HG03280 (cell line): ENCODE data around the gene MYO19.

Experiments
- ATAC-seq: cut with Tn5 transposase; IDR thresholded peaks from one replicate; pipeline ENCODE4 v1.9.1; 2021; ENCODE audit warnings: mild to moderate bottlenecking, moderate library complexity; ENCODE audit not compliant: unreplicated experiment

MYO19 gene

GRCh38 chr17:36534840-36535668 lies at the start of gene MYO19, which contains the start of gene PIGW:
TSS of gene MYO19 (minus strand) at chr17:36534868. CDS start at chr17:36532538, 2,330 bp downstream.
TSS of gene PIGW (plus strand) at chr17:36534987. CDS start at chr17:36537102, 2,115 bp downstream.
- ATAC-seq = peak; percentile 79

- no peak for ATAC-seq
These were observed 49.1 kb upstream of the MYO19 start for GRCh38 chr17:36583787-36584186.

- no peak for ATAC-seq
These were observed 44.0 kb upstream of the MYO19 start for GRCh38 chr17:36578671-36579070.

DNA sequence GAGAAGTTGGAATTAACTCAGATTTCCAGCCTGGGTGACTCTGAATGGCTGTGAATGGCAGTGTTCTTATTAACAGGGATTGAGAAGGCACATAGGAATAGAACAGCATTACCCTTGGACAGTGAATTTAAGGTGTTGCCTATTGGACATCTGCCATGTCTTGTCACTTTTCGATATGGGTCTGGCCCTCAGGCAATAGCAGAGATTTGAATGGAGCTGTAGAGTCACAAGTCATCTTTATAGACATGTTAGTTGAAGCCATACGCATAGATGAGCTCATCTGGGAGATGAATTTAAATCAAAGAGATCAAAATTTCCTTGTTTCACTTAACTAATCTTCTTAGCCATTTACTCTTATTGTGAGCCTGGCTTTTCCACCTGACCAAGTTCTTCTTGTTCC lies 42.1 kb upstream of the MYO19 start:
- no peak for ATAC-seq

GRCh38 chr17:36575028-36575427 lies 40.4 kb upstream of the MYO19 start:
- no peak for ATAC-seq

DNA sequence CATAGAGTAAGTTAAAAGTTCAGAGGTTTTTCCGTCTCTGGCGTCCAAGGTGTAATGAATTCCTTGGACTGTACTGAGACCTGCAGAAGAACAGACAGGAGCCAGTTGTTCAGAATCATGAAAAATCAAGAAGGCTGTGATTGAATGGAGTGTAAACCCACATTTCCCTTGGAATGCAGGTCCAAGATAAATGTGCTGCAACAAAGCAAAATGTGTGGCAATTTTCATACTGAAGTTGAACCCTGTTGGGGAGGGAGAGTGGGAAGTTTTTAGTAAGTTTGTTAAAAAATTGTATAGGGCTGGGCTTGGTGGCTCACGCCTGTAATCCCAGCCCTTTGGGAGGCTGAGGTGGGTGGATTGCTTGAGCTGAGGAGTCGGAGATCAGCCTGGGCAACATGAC lies 31.4 kb upstream of the MYO19 start:
- no peak for ATAC-seq

- no peak for ATAC-seq
These were observed 18.8 kb upstream of the MYO19 start for GRCh38 chr17:36553459-36553858.

DNA sequence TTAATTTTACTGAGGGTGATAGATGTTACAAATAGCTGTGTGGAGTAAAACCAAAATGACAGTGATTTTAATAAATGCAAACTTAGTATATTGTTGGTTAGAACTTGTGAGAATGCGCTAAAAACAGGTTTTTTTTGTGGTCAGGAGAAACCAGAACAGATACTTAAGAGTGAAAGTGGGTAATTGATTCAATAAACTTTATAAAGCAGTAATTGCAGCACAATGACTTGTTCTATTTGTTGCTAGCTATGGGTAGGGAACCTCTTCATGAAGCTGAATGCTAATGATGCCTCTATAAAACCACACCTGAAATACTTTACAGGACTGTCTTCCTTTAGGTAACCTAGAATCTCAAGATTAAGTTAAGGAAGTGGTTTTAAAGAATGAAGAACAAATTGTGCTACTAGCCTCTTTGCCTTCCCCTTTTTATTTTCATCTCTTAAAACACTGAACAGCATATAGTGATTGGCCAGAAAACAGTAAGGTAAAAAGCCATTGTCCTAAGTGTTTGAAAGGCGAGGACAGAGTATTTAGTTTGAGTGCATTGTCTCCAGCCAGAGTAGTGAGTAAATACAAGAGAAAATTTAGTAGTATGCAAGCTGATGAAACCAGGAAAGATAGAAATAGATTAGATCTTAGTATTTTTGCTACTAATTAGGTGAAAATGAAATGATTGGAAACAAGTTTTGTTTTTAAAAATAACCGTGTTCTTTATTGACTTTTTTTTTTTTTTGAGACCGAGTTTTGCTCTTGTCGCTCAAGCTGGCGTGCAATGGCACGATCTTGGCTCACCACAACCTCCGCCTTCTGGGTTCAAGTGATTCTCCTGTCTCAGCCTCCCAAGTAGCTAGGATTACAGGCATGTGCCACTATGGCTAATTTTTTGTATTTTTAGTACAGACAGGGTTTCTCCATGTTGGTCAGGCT lies 16.1 kb upstream of the MYO19 start:
- no peak for ATAC-seq

- ATAC-seq = no peak
These were observed 13.1 kb upstream of the MYO19 start for GRCh38 chr17:36547776-36548175.

DNA sequence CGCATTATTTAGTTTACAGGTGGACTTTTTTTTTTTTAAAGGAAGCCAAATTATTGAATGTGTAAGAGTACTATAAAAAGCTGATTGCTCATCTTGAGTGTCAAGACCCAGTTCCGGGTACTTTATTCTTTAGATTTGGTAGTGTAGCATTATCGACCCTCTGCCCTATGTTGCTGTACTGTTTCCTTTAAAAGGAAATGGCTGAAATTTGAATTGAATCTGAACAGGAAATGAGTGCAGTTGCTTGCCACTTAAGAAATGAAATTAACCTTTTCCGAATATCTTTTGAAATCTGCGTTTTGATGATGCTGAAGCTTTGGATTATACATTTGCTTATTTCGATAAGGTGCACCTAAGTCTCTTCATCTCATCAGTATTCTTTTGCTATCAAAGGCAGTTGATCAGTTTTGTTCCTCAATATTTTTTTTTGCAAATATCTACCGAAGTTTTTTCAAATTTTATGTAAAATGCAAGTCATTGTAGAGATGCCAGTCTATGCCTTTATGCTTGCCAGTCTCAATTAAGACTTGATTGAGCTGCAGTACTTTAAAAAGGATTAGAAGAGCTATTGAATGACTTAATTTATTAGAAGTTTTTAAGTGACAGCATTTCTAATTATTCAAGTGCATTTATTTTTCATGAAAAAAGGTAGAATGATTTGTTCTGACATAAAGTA lies 11.9 kb upstream of the MYO19 start:
- ATAC-seq = no peak

- peak; percentile 70 for ATAC-seq
These were observed 11.1 kb upstream of the MYO19 start for GRCh38 chr17:36545465-36546417.

DNA sequence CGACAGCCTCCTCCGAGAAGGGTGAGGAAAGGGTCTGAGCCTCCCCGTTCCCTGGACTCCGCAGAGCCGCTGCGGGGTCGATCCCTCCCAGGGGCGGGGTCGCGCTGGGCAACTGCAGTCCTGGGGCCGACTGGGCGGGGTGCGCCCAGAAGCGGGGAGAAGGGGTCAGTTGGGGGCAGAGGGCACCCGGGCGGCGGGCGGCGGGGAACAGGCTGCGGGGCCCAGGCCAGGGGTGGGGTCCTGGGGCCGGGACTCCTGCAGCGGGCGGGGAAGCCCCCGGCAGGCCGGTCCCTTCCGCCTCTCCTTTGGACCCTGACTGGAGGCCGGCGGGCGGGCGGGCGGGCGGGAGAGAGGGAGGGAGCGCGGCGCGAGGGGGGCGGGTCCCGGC lies 10.4 kb upstream of the MYO19 start:
- peak; percentile 36 for ATAC-seq

GRCh38 chr17:36544307-36545076 lies 9.8 kb upstream of the MYO19 start, which contains the start of gene GGNBP2:
TSS of gene GGNBP2 (plus strand) at chr17:36544919. CDS start at chr17:36545725, 806 bp downstream.
- ATAC-seq = peak; percentile 56

DNA sequence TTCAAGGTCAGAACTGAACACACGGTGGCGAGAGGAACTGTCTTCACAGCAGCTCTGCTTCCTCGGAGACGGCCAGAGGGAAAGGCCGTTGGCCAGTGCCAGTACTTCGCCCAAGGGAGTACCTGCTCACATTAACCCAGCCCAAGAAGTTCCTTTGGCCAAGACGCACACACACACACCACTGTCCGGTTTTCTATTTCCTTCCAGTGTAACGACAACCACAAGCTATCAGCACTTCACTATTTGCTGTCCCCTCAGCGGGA lies 9.3 kb upstream of the MYO19 start:
- ATAC-seq = peak; percentile 10

GRCh38 chr17:36542755-36543154 lies 8.1 kb upstream of the MYO19 start:
- no peak for ATAC-seq

GRCh38 chr17:36540696-36541095 lies 6.0 kb upstream of the MYO19 start:
- no peak for ATAC-seq

DNA sequence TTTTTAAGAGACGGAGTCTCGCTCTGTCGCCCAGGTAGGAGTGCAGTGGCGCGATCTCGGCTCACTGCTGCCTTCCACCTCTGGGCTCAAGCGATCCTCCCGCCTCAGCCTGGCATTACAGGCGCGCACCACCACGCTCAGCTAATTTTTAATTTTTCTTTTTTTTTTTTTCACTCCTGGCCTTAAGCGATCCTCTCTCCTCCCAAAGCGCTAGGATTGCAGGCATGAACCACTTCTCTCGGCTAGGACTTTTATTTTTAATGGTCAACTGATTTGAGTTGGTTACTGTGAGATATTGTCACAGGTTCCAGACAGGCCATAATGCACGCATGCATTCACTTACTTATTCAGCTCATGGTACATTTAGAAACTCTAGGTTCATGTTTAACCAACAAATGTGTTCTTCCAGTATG lies 1.0 kb upstream of the MYO19 start:
- no peak for ATAC-seq

- peak; percentile 26 for ATAC-seq
These were observed 481 bp downstream of the MYO19 start for GRCh38 chr17:36533935-36534839.
